HG02943 (cell line): ENCODE measurements around the gene ZFAND2A.
"Not testable (repeated sequence)": the region's sequence is repeated elsewhere in the genome, so short reads cannot be mapped to it uniquely, and the experiment has no call there.

Experiments used
- ATAC-seq: cut with Tn5 transposase; IDR thresholded peaks from one replicate; pipeline ENCODE4 v1.9.1; 2021; ENCODE audit warnings: mild to moderate bottlenecking, low read depth, moderate library complexity; ENCODE audit not compliant: unreplicated experiment

ZFAND2A gene

GRCh38 chr7:1127001-1127400 is 33.0 kb downstream of the ZFAND2A start:
- no peak for ATAC-seq

GRCh38 chr7:1125603-1125969 is 34.4 kb downstream of the ZFAND2A start:
- ATAC-seq: no peak

- no peak for ATAC-seq
Observed at GRCh38 chr7:1124816-1125602, 35.0 kb downstream of the ZFAND2A start.

- ATAC-seq: no peak
Observed at GRCh38 chr7:1124164-1124563, 35.8 kb downstream of the ZFAND2A start.

- no peak for ATAC-seq
Observed at GRCh38 chr7:1123715-1124114, 36.3 kb downstream of the ZFAND2A start.

- ATAC-seq: no peak
Observed at GRCh38 chr7:1122832-1123501, 37.0 kb downstream of the ZFAND2A start.

- no peak for ATAC-seq
Observed at GRCh38 chr7:1121886-1122831, 37.8 kb downstream of the ZFAND2A start.

GRCh38 chr7:1121476-1121875 is 38.5 kb downstream of the ZFAND2A start:
- ATAC-seq: no peak

- ATAC-seq: no peak
Observed at GRCh38 chr7:1120791-1121190, 39.2 kb downstream of the ZFAND2A start.

- ATAC-seq: no peak
Observed at GRCh38 chr7:1119201-1119600, 40.8 kb downstream of the ZFAND2A start.

GRCh38 chr7:1117321-1117928 is 42.6 kb downstream of the ZFAND2A start:
- no peak for ATAC-seq

- ATAC-seq: not testable (repeated sequence)
Observed at GRCh38 chr7:1116383-1117008, 43.5 kb downstream of the ZFAND2A start.

GRCh38 chr7:1115171-1116045 is 44.6 kb downstream of the ZFAND2A start:
- ATAC-seq: not testable (repeated sequence)

GRCh38 chr7:1114505-1114904 is 45.5 kb downstream of the ZFAND2A start:
- ATAC-seq: no peak

- no peak for ATAC-seq
Observed at GRCh38 chr7:1114088-1114487, 45.9 kb downstream of the ZFAND2A start.

GRCh38 chr7:1113548-1113885 is 46.5 kb downstream of the ZFAND2A start:
- no peak for ATAC-seq

GRCh38 chr7:1112625-1113547 is 47.1 kb downstream of the ZFAND2A start:
- no peak for ATAC-seq

GRCh38 chr7:1112109-1112508 is 47.9 kb downstream of the ZFAND2A start:
- ATAC-seq: no peak
